Choroid plexus epithelial cell (primary cell): Measurements from ENCODE around the gene ASTL.
"Not testable (repeated sequence)": the region's sequence is repeated elsewhere in the genome, so short reads cannot be mapped to it uniquely, and the experiment has no call there.

ENCODE experiments used
- DNase-seq: peaks from one replicate; pipeline ENCODE4 v3.0.0-alpha.2; 2010; ENCODE audit warnings: low read depth
- H3K4me3 ChIP-seq: 2 replicates; pipeline ENCODE4 v1.5.1; 2011; ENCODE audit warnings: low read depth, mild to moderate bottlenecking, control low read depth, low read length, moderate library complexity
- TF ChIP-seq, protein P1 (sequence below): conservative IDR thresholded peaks from 2 replicates; pipeline ENCODE4 v1.5.1; 2011; ENCODE audit warnings: low read depth, mild to moderate bottlenecking, control low read depth, inconsistent platforms, low read length, moderate library complexity

Gene ASTL

DNA sequence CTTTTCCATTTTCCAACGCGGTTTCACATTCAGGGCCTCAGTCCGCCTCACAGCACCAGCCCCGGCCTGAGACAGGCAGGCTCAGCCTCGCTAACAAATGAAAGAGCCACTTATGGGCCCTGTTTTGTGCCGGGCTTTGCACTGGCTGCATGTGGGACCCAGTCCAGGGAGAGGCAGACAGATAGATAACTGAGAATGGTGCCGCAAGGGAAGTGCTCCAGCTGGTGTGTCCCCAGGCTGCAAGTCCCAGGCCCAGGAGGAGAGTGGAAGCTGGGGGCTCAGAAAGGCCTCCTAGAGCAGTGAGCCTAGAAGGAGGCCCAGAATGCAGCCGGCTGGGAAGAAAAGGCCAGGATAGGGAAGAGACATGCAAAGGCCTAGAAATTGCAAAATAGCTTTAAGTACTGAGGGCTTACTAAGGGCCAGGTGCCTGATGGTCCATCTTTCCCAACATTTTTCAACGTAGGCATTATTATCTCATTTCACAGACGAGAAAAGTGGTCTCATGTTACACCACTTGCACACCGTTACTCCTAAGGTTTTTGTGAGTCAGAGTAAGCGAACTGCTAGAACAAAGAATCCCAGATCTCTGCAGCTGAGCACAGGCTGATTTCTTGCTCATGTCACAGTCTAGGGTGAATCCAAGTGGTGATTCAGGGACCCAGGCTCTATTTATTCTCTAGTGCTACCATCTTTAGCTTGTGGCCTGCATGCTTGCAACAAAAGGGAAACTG, 47.9 kb downstream of the ASTL start:
- peak; percentile 42 for DNase-seq
- TF ChIP-seq, protein P1, sequence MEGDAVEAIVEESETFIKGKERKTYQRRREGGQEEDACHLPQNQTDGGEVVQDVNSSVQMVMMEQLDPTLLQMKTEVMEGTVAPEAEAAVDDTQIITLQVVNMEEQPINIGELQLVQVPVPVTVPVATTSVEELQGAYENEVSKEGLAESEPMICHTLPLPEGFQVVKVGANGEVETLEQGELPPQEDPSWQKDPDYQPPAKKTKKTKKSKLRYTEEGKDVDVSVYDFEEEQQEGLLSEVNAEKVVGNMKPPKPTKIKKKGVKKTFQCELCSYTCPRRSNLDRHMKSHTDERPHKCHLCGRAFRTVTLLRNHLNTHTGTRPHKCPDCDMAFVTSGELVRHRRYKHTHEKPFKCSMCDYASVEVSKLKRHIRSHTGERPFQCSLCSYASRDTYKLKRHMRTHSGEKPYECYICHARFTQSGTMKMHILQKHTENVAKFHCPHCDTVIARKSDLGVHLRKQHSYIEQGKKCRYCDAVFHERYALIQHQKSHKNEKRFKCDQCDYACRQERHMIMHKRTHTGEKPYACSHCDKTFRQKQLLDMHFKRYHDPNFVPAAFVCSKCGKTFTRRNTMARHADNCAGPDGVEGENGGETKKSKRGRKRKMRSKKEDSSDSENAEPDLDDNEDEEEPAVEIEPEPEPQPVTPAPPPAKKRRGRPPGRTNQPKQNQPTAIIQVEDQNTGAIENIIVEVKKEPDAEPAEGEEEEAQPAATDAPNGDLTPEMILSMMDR = no peak

DNA sequence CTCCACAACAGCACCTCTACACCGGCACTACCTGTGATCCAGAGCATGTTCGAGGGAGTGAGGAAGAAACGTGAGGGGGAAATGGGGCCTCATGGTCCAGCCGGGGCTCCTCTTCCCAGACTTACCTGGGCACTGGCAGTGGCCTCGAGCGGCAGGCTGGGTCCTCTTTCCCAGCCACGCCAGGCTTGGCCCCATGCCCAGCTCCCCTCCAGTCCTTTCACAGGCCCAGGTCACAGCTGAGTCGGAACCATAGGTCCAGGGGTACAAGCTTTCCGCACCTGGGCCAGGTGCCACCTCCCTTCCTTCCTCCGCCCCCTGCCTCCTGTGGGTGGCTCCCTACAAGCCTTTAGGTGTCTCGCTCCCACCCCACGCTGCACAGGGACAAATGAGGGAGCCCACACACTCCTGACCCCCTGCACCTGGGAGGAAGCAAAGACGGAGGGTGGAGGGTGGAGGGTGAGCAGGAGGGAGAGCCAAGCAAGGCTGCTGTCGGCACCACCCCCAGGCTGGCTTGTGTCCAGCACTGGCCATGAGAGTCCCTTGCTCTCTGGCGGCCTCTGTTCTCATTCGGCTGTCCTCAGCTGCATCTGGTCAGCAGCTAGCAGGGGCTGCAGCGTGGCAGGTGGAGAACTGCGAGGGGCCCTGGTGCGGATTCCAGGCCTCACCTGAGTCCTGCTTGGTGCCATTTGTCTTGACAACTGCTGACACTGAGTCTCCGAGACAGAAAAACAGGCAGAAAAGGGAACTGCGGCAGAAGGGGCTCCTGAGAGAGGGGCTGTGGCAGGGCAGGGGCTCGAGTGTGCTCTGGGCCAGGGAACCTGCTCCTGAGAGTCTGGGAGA, 48.7 kb downstream of the ASTL start:
- TF ChIP-seq, protein P1 = no peak
- no peak for DNase-seq
- H3K4me3 ChIP-seq = no peak overlapping the region

More for the DNA sequence above, 47.9 kb downstream of the ASTL start:
- no peak overlapping the region for H3K4me3 ChIP-seq

DNA sequence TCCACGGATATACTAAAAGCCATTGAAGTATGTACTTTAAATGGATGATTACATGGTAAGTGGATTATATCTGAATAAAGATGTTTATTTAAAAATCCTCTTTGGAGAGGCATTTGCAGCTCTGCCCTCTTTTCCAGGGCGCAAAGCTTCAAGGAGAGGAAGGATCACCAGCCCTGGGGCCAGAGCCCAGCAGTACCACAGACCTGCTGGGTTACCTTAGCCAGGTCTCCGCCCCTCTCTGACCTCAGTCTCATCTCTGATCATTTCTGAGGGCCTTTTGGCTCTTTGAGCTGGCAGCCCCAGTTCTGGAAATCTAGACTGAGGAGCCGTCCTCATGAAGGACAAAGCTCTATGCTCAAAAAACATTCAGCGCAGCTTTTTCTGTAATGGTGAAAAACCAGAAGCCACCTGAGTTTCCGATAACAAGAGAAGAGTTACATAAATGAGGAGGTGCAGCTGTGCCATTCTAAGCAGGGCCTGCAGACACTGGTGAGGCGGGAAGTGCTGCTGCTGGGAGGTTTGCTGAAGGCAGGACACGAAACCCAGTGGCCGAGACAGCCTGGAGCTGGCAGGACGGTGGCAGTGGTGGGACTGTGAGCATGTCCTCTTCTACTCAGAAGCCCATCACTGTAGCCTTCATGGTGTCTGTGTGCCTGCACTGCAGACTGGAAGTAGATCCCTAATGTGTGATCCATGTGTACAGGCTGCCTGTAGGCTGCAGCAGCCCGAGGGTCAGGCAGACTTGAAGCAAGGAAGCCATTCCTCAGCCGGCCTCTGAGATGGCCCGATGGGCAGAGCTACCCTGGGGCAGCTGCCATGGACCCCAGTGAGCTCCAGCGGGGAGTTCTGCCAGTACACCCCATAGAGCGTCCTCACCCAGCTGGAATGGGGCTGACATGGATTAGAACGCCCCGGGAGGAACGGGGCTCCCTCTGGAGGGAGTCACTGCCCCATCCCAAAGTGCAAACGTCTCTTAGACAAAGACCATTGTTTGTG, 49.7 kb downstream of the ASTL start:
- TF ChIP-seq, protein P1 = no peak
- DNase-seq = no peak
- no peak overlapping the region for H3K4me3 ChIP-seq

DNA sequence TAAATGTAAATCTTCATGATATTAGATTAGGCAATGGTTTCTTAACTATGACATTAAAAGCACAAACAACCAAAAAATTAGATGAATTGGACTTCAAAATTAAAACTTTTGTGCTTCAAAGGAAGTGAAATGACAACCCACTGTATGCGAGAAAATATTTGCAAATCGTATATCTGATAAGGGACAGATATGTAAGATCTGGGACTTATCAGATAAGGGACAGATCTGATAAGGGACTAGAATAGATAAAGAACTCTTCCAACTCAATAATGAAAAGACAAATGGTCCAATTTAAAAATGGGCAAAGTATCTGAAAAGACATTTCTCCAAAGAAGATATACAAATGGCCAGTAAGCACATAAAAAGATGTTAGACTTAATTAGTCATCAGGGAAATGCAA, 51.2 kb downstream of the ASTL start:
- TF ChIP-seq, protein P1 = no peak
- H3K4me3 ChIP-seq = no peak overlapping the region
- no peak for DNase-seq

DNA sequence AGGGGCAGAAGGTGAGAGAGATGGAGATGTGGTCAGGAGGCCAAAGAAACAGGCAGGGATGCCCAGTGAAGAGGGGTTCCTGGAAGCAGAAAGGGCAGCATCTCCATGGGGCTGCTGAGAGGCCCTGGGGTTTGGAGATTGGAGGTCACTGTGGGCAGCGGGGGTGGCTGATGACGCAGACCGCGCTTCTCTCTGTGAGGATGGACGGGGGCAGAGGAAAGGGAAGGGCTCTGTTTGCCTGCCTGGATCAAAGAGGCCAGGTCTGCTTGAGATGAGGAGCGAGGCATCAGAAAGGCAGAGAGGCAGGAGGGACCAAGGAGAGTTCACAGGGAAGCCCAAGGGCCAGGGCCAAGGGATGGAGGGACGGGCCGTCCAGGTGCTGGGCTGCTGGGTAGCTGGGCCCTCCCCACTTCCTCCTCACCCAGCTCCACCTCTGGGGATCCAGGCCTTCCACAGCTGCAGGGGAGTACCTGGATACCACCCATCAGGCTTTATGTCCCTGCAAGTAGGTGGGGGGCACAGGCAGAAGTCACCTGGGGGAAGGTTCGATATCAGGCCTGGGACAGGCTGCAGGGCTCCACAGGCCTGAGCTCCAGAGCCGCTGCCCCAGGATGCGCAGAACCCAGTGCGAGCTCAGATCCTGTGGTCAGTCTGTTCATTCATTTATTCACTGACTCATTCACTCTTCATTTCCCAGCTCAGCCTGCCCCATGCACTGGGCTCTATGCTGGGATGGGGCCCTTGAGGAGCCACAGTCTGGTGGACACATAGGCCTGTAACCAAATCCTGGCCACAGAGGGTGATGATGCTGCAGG, 52.6 kb downstream of the ASTL start:
- no peak for DNase-seq
- H3K4me3 ChIP-seq = no peak overlapping the region
- TF ChIP-seq, protein P1 = no peak

DNA sequence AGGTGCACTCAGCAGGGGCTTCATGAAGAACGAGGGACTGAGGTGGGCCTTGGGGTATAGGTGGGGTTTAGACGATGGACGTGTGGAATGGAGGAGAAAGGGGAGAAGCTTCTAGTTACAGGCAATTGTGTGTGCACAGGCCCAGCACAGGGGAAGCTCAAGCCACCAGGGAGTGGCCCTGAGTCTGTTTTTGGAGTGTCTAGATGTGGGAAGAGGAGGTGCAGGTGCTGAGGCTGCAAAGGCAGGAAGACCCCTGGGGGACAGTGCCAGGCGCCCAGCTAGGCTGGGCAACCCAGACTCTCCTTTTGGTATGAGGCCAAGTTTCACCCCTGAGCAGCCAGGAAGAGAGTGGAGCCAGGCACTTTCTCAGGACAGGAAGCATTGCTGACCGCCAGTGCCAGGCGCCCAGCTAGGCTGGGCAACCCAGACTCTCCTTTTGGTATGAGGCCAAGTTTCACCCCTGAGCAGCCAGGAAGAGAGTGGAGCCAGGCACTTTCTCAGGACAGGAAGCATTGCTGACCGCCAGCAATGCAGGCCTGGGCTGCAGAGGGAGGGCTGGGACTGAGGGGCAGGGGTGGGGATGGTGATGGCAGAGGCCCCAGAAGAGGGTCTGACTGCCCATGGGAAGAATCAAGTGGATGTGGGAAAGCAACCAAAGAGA, 53.3 kb downstream of the ASTL start:
- not testable (repeated sequence) for DNase-seq, H3K4me3 ChIP-seq
